Fibroblast of lung (primary cell): ENCODE results near the gene VPS35L. TPM values are rescaled to one million over a fixed set of nuclear protein-coding genes. Genes with fewer than 3 reads are reported as not detected.
"Not testable (repeated sequence)": the region's sequence is repeated elsewhere in the genome, so short reads cannot be mapped to it uniquely, and the experiment has no call there.

Experiments used
- DNase-seq, 2 donors: peaks; one replicate each; pipeline versions ENCODE4 v3.0.0 to v3.0.0-alpha.2; 2010; ENCODE audit warnings: low read depth in 2 of 2
- H2AFZ ChIP-seq: 2 replicates; pipeline ENCODE4 v1.5.1; 2012; ENCODE audit warnings: low read length, control low read depth, inconsistent platforms
- H3K27ac ChIP-seq: 2 replicates; pipeline ENCODE4 v1.5.1; 2011; ENCODE audit warnings: low read length, control low read depth; ENCODE audit not compliant: insufficient read depth
- H3K27me3 ChIP-seq: 2 replicates; pipeline ENCODE4 v1.5.1; 2011; ENCODE audit warnings: mild to moderate bottlenecking, low read length; ENCODE audit not compliant: control insufficient read depth, insufficient read depth
- H3K36me3 ChIP-seq: 2 replicates; pipeline ENCODE4 v1.5.1; 2011; ENCODE audit warnings: low read length; ENCODE audit not compliant: control insufficient read depth, insufficient read depth
- H3K4me1 ChIP-seq: 2 replicates; pipeline ENCODE4 v1.5.1; 2011; ENCODE audit warnings: low read length; ENCODE audit not compliant: control insufficient read depth, insufficient read depth; ENCODE audit errors: extremely low read depth
- H3K4me2 ChIP-seq: 2 replicates; pipeline ENCODE4 v1.5.1; 2011; ENCODE audit warnings: low read length, control low read depth; ENCODE audit not compliant: insufficient read depth; ENCODE audit errors: extremely low read depth
- H3K4me3 ChIP-seq, 4 experiments: fragments of 200-600 bp in 1 of 4; sonication (generic) in 1 of 4; replicated peaks in 1 of 4; 2 replicates each; pipeline ENCODE4 v1.5.1; 2011 to 2016; ENCODE audit warnings: low read length in 4 of 4, low read depth in 3 of 4, mild to moderate bottlenecking in 3 of 4, control low read depth in 2 of 4, inconsistent platforms in 1 of 4, mixed read lengths in 1 of 4; ENCODE audit not compliant: insufficient read depth in 1 of 4; ENCODE audit errors: control extremely low read depth in 1 of 4
- H3K79me2 ChIP-seq: 2 replicates; pipeline ENCODE4 v1.5.1; 2012; ENCODE audit warnings: mild to moderate bottlenecking, low read length, inconsistent platforms; ENCODE audit not compliant: control insufficient read depth, insufficient read depth
- H3K9ac ChIP-seq: 2 replicates; pipeline ENCODE4 v1.5.1; 2011; ENCODE audit warnings: mild to moderate bottlenecking, low read length, control low read depth; ENCODE audit not compliant: insufficient read depth
- H3K9me3 ChIP-seq: 2 replicates; pipeline ENCODE4 v1.5.1; 2012; ENCODE audit warnings: low read depth, low read length; ENCODE audit not compliant: control insufficient read depth, insufficient read depth
- H4K20me1 ChIP-seq: 2 replicates; pipeline ENCODE4 v1.5.1; 2011; ENCODE audit warnings: low read length; ENCODE audit not compliant: control insufficient read depth, insufficient read depth; ENCODE audit errors: extremely low read depth
- CTCF ChIP-seq, 2 donors: IDR thresholded peaks in 1 of 2; conservative IDR thresholded peaks in 1 of 2; 1 replicate in 1 of 2; 2 replicates in 1 of 2; pipeline ENCODE4 v1.5.1; 2011 to 2012; ENCODE audit warnings: low read length in 2 of 2, control low read depth in 1 of 2, inconsistent platforms in 1 of 2, low read depth in 1 of 2, mild to moderate bottlenecking in 1 of 2
- EZH2 ChIP-seq: IDR thresholded peaks from 2 replicates; pipeline ENCODE4 v1.5.1; 2012; ENCODE audit warnings: low read length, control low read depth, mild to moderate bottlenecking; ENCODE audit errors: missing control alignments
- polyA plus RNA-seq, 2 donors: library from polyadenylated mRNA; depleted of rRNA in 1 of 2; stranded (reverse) in 1 of 2; unstranded in 1 of 2; fragments of >200 nt; gene quantifications; 2 replicates each; pipeline ENCODE4 v1.2.1, GENCODE V29; 2011 to 2012; ENCODE audit warnings: missing spikeins in 1 of 2
- total RNA-seq: library from RNA; depleted of rRNA; stranded (reverse); fragments of >200 nt; gene quantifications from 2 replicates; pipeline ENCODE4 v1.2.1, GENCODE V29; 2014

VPS35L gene
- total and polyA plus RNA-seq, 2 donors (not counting 1 experiment from before 2014, with no cell fraction given) = 46.7 to 54.7 TPM

- no peak overlapping the region for H2AFZ ChIP-seq
- H3K36me3 ChIP-seq = peaks cover 1% of the 10 kb centered on the region
- DNase-seq = no peak
- no peaks in the 10 kb centered on the region for H3K79me2 ChIP-seq
- H3K4me3 ChIP-seq = no peak overlapping the region
- H3K4me1 ChIP-seq = no peaks in the 10 kb centered on the region
- H3K27ac ChIP-seq = no peak overlapping the region
- H4K20me1 ChIP-seq = no peaks in the 10 kb centered on the region
- TF ChIP-seq CTCF (conservative IDR thresholded peaks at IDR 0.05 in 1 of 2, IDR thresholded peaks at IDR 0.05 in 1 of 2; ENCODE audit: low read depth in 1 of 2, low read length in 2 of 2) (no peak), EZH2 (no peak)
- no peak overlapping the region for H3K9ac ChIP-seq
- no peak overlapping the region for H3K4me2 ChIP-seq
- H3K27me3 ChIP-seq = no peaks in the 10 kb centered on the region
- no peaks in the 10 kb centered on the region for H3K9me3 ChIP-seq
Measured at GRCh38 chr16:19677402-19677801, 121.9 kb downstream of the VPS35L start.

DNA sequence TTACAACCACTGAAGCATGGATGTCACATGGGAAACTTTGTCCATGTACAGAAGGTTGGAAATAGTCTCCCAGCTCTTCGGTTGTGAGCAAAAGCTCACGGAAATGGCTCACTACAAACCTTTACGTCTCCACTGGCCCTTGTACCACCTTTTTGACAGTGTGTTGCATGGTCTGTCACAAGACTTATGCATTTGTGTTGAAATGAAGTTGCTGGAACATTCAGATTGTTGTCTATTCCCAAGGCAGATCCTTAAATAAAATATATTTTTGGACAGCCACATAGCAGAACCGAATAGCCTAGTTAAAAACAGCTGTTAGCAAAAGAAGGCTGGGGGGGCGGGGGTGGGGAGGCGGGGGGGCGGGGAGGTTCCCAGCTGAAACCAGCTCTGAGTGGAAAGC is 123.3 kb downstream of the VPS35L start:
- DNase-seq = no peak
- TF ChIP-seq CTCF (conservative IDR thresholded peaks at IDR 0.05 in 1 of 2, IDR thresholded peaks at IDR 0.05 in 1 of 2; ENCODE audit: low read depth in 1 of 2, low read length in 2 of 2) (no peak), EZH2 (no peak)
- Histone ChIP-seq H3K4me3 (no peak overlapping the region), H3K27ac (no peak overlapping the region), H3K9me3 (no peaks in the 10 kb centered on the region), H3K4me1 (no peaks in the 10 kb centered on the region), H2AFZ (no peak overlapping the region), H3K36me3 (peaks cover 3% of the 10 kb centered on the region), H3K79me2 (no peaks in the 10 kb centered on the region), H3K27me3 (no peaks in the 10 kb centered on the region), H4K20me1 (no peaks in the 10 kb centered on the region), H3K4me2 (no peak overlapping the region), H3K9ac (no peak overlapping the region)

DNA sequence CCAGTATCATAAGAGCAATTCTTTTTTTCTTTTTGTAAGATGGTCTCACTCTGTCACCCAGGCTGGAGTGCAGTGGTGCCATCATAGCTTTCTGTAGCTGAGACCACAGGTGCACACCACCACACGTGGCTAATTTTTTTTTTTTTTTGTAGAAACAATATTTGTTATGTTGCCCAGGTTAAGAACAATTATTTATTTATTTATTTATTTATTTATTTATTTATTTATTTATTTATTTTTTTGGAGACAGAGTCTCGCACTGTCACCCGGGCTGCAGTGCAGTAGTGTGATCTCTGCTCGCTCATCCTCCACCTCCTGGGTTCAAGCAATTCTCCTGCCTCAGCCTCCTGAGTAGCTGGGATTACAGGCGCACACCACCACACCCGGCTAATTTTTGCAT is 123.8 kb downstream of the VPS35L start:
- H3K79me2 ChIP-seq, H3K4me1 ChIP-seq, H2AFZ ChIP-seq, H3K9ac ChIP-seq, H3K27me3 ChIP-seq, DNase-seq, H3K36me3 ChIP-seq, H3K4me2 ChIP-seq, H4K20me1 ChIP-seq, H3K27ac ChIP-seq, H3K4me3 ChIP-seq, H3K9me3 ChIP-seq: not testable (repeated sequence)
